T-cell (primary cell): ENCODE data around the gene PRDM16. TPM values are rescaled to one million over a fixed set of nuclear protein-coding genes. Genes with fewer than 3 reads are reported as not detected.

Experiments used
- ATAC-seq, 4 experiments: fragments of 200-7000 bp in 3 of 4; fragments of 150-1000 bp in 1 of 4; cut with Tn5 transposase; replicated peaks in 1 of 4; 1 replicate in 3 of 4; 2 replicates in 1 of 4; pipeline ENCODE4 v1.10.0; 2021; ENCODE audit warnings: moderate library complexity in 3 of 4, mild to moderate bottlenecking in 2 of 4, moderate number of reproducible peaks in 1 of 4
- CTCF ChIA-PET, 2 donors: fragments of 300-600 bp; sonication (Branson Sonifier 250); formaldehyde crosslinking; loops; one replicate each; lab custom pipeline; 2022; ENCODE audit warnings: antibody characterized with exemption in 2 of 2; lab: Charles Lee
- POLR2A ChIA-PET, 2 donors: fragments of 300-600 bp; sonication (Branson Sonifier 250); formaldehyde crosslinking; loops; one replicate each; lab custom pipeline; 2022; ENCODE audit warnings: antibody characterized with exemption in 2 of 2; lab: Charles Lee
- DNase-seq, 35 experiments: peaks; one replicate each; pipeline versions ENCODE4 v3.0.0 to v3.0.0-alpha.2; 2013 to 2023
- H3K27ac ChIP-seq: one replicate; pipeline ENCODE4 v1.5.1; 2013; ENCODE audit warnings: low read length
- H3K27me3 ChIP-seq, 2 experiments: replicated peaks in 1 of 2; 1 replicate in 1 of 2; 2 replicates in 1 of 2; pipeline versions ENCODE4 v1.6.1 to v1.7.0; 2013; ENCODE audit warnings: low read length in 1 of 2, mixed read lengths in 1 of 2; ENCODE audit not compliant: control insufficient read depth in 2 of 2, insufficient read depth in 2 of 2; ENCODE audit errors: extremely low read depth in 1 of 2
- H3K36me3 ChIP-seq, 2 donors: 1 replicate in 1 of 2; 2 replicates in 1 of 2; pipeline versions ENCODE4 v1.6.1 to v1.7.0; 2013; ENCODE audit warnings: low read length in 1 of 2; ENCODE audit not compliant: control insufficient read depth in 2 of 2, insufficient read depth in 1 of 2; ENCODE audit errors: extremely low read depth in 1 of 2
- H3K4me1 ChIP-seq, 2 experiments: 1 replicate in 1 of 2; 2 replicates in 1 of 2; pipeline versions ENCODE4 v1.6.1 to v1.7.0; 2013; ENCODE audit warnings: low read length in 2 of 2, mixed read lengths in 1 of 2; ENCODE audit not compliant: insufficient read depth in 2 of 2, control insufficient read depth in 1 of 2; ENCODE audit errors: extremely low read depth in 1 of 2
- H3K4me3 ChIP-seq, 2 donors: 1 replicate in 1 of 2; 2 replicates in 1 of 2; pipeline versions ENCODE4 v1.5.1 to v1.7.0; 2013; ENCODE audit warnings: mild to moderate bottlenecking in 2 of 2, low read length in 1 of 2, moderate library complexity in 1 of 2; ENCODE audit not compliant: control insufficient read depth in 1 of 2; ENCODE audit errors: extremely low read depth in 1 of 2
- H3K9me3 ChIP-seq: 2 replicates; pipeline ENCODE4 v1.7.0; 2013
- H3K27ac Mint-ChIP-seq, 2 donors: one replicate each; pipeline ENCODE4 v1.8.0; 2020 to 2021; ENCODE audit warnings: mild to moderate bottlenecking in 2 of 2, mixed read lengths in 2 of 2
- H3K27me3 Mint-ChIP-seq, 2 donors: one replicate each; pipeline ENCODE4 v1.8.0; 2021 to 2022; ENCODE audit warnings: mixed read lengths in 2 of 2
- H3K36me3 Mint-ChIP-seq: one replicate; pipeline ENCODE4 v1.8.0; 2021; ENCODE audit warnings: mixed read lengths
- H3K4me1 Mint-ChIP-seq, 3 donors: one replicate each; pipeline ENCODE4 v1.8.0; 2020 to 2022; ENCODE audit warnings: mixed read lengths in 3 of 3, mild to moderate bottlenecking in 1 of 3
- H3K4me3 Mint-ChIP-seq, 3 donors: one replicate each; pipeline ENCODE4 v1.8.0; 2020 to 2022; ENCODE audit warnings: mild to moderate bottlenecking in 3 of 3, mixed read lengths in 3 of 3, moderate library complexity in 3 of 3
- H3K9me3 Mint-ChIP-seq, 3 donors: one replicate each; pipeline ENCODE4 v1.8.0; 2020 to 2022; ENCODE audit warnings: mixed read lengths in 3 of 3
- WGBS: methylation state at CpG from one replicate; pipeline ENCODE4 v1.1.5; 2013; ENCODE audit warnings: missing lambda C conversion rate; ENCODE audit not compliant: insufficient coverage; 5-methylcytosine and 5-hydroxymethylcytosine counted together
- total RNA-seq, 35 experiments: library from RNA in 6 of 35; stranded (reverse) in 6 of 35; fragments of 120-200 nt in 1 of 35; gene quantifications; one replicate each; pipeline versions ENCODE4 v1.2.1 to v1.2.4 and lab custom pipeline; 2013 to 2026

PRDM16 gene
- total RNA-seq, 5 donors from 2014 or later (not counting 1 experiment from before 2014, with no cell fraction given) = 0.15 to 0.70 (median 0.24) TPM; not detected in 1

- Histone ChIP-seq H3K4me3 (no peak overlapping the region), H3K36me3 (no peaks in the 10 kb centered on the region), H3K4me1 (no peaks in the 10 kb centered on the region), H3K27me3 (peaks cover 0 to 36% of the 10 kb centered on the region in 2 experiments), H3K27ac (no peak overlapping the region), H3K9me3 (no peaks in the 10 kb centered on the region)
- 78% methylated on average over 11 of the region's 21 CpGs for WGBS
- ChIA-PET CTCF (no interaction called here), POLR2A (no interaction called here)
- Mint-ChIP-seq H3K27ac (no peak overlapping the region), H3K36me3 (no peaks in the 10 kb centered on the region), H3K27me3 (peaks cover 3 to 12% of the 10 kb centered on the region in 2 donors), H3K9me3 (peaks cover 3 to 6% (median 5%) of the 10 kb centered on the region in 3 donors), H3K4me3 (no peak overlapping the region), H3K4me1 (no peaks in the 10 kb centered on the region)
- DNase-seq (no peak), ATAC-seq (no peak)
Observed at GRCh38 chr1:3261007-3261968, 192.3 kb downstream of the PRDM16 start.

GRCh38 chr1:3261969-3262579, 193.1 kb downstream of the PRDM16 start:
- ChIA-PET CTCF (no interaction called here), POLR2A (no interaction called here)
- no peaks in the 10 kb centered on the region for H3K4me1 Mint-ChIP-seq
- no peak overlapping the region for H3K27ac Mint-ChIP-seq
- no peak for ATAC-seq
- no peak overlapping the region for H3K27ac ChIP-seq
- H3K27me3 Mint-ChIP-seq = peaks cover 3 to 12% of the 10 kb centered on the region in 2 donors
- DNase-seq = no peak
- peaks cover 3 to 6% (median 5%) of the 10 kb centered on the region in 3 donors for H3K9me3 Mint-ChIP-seq
- H3K36me3 Mint-ChIP-seq = no peaks in the 10 kb centered on the region
- no peaks in the 10 kb centered on the region for H3K36me3 ChIP-seq
- H3K4me3 Mint-ChIP-seq = no peak overlapping the region
- no peak overlapping the region for H3K4me3 ChIP-seq
- peaks cover 0 to 36% of the 10 kb centered on the region in 2 experiments for H3K27me3 ChIP-seq
- 89% methylated on average over 9 of the region's 11 CpGs for whole genome bisulfite sequencing
- no peaks in the 10 kb centered on the region for H3K9me3 ChIP-seq
- no peaks in the 10 kb centered on the region for H3K4me1 ChIP-seq

- Histone ChIP-seq H3K9me3 (no peaks in the 10 kb centered on the region), H3K4me3 (no peak overlapping the region), H3K27ac (no peak overlapping the region), H3K4me1 (no peaks in the 10 kb centered on the region), H3K27me3 (peaks cover 0 to 33% of the 10 kb centered on the region in 2 experiments), H3K36me3 (no peaks in the 10 kb centered on the region)
- Mint-ChIP-seq H3K36me3 (no peaks in the 10 kb centered on the region), H3K4me3 (no peak overlapping the region), H3K4me1 (no peaks in the 10 kb centered on the region), H3K9me3 (peaks cover 3 to 6% (median 5%) of the 10 kb centered on the region in 3 donors), H3K27me3 (peaks cover 3 to 12% of the 10 kb centered on the region in 2 donors), H3K27ac (no peak overlapping the region)
- no peak for DNase-seq
- 86% methylated on average over 20 of the region's 26 CpGs for WGBS
- ChIA-PET POLR2A (no interaction called here), CTCF (no interaction called here)
- ATAC-seq = no peak
Observed at GRCh38 chr1:3262681-3263286, 193.8 kb downstream of the PRDM16 start.

GRCh38 chr1:3263790-3264189, 194.8 kb downstream of the PRDM16 start:
- ATAC-seq (no peak), DNase-seq (no peak)
- H3K9me3 Mint-ChIP-seq = peaks cover 3 to 6% (median 5%) of the 10 kb centered on the region in 3 donors
- H3K36me3 ChIP-seq = no peaks in the 10 kb centered on the region
- H3K27ac Mint-ChIP-seq = no peak overlapping the region
- peaks cover 0 to 29% of the 10 kb centered on the region in 2 experiments for H3K27me3 ChIP-seq
- H3K27me3 Mint-ChIP-seq = peaks cover 3 to 7% of the 10 kb centered on the region in 2 donors
- no peak overlapping the region for H3K27ac ChIP-seq
- ChIA-PET POLR2A (no interaction called here), CTCF (interaction anchor here in 1 of 2 donors (0.6 kb wide), 1 partner anchor 932 kb away, joined by 4 read pairs; no protein-coding TSS in a partner anchor)
- no peak overlapping the region for H3K4me3 ChIP-seq
- H3K9me3 ChIP-seq = no peaks in the 10 kb centered on the region
- H3K36me3 Mint-ChIP-seq = no peaks in the 10 kb centered on the region
- no peaks in the 10 kb centered on the region for H3K4me1 Mint-ChIP-seq
- 67% methylated on average over 7 of the region's 10 CpGs for WGBS
- H3K4me3 Mint-ChIP-seq = no peak overlapping the region
- H3K4me1 ChIP-seq = no peaks in the 10 kb centered on the region

- Histone ChIP-seq H3K4me3 (no peak overlapping the region), H3K4me1 (no peaks in the 10 kb centered on the region), H3K36me3 (no peaks in the 10 kb centered on the region), H3K27me3 (peaks cover 0 to 29% of the 10 kb centered on the region in 2 experiments), H3K27ac (no peak overlapping the region), H3K9me3 (no peaks in the 10 kb centered on the region)
- Mint-ChIP-seq H3K27ac (no peak overlapping the region), H3K4me3 (no peak overlapping the region), H3K9me3 (peaks cover 3 to 6% (median 5%) of the 10 kb centered on the region in 3 donors), H3K4me1 (no peaks in the 10 kb centered on the region), H3K36me3 (no peaks in the 10 kb centered on the region), H3K27me3 (peaks cover 3 to 7% of the 10 kb centered on the region in 2 donors)
- ChIA-PET POLR2A (no interaction called here), CTCF (no interaction called here)
- no peak for ATAC-seq
- DNase-seq = no peak
- WGBS = 78% methylated on average over 10 of the region's 10 CpGs
Observed at GRCh38 chr1:3264456-3264855, 195.5 kb downstream of the PRDM16 start.
